NK-92 (cell line): ENCODE results near the gene COX6B2.

Source experiments
- DNase-seq: peaks from one replicate; lab custom pipeline; 2025; ENCODE audit not compliant: unreplicated experiment; lab: John Stamatoyannopoulos, UW

Gene COX6B2

DNA sequence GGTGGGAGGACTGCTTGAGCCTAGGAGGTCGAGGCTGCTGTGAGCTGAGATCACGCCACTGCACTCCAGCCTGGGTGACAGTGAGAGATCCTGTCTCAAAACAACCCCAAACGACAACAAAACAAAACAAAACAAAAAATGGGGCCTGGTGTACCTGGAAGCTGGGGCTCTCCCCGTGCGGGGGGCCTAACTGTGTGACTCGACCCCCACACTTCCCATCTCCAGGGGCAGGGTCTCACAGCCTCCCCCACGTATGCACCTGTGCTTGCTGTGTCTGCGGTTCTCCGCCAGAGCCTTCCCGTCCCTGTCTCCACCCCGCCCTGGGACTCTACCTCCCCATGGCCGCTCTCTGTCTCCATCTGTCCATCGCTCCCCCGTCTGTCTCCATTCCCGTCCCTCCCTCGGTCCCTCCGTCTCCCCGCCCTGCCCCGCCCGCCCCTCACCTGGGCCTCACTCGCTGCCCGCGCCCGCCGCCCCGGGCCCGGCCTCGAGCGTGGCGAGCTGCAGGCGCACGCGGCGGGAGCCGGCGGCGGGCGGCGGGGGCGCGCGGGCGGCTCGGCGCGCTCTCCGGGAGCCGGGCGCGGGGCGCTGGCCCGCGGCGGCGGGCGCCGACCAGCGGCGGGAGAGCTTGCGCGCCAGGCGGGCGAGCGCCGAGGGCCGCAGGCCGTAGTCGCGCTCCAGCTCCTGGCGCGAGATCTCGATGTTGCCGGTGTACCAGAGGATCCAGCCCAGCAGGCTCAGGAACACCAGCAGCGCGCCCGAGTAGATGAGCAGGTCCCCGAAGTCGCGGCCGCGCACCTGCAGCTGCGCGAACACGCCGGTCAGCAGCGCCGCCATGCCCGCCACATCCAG, 29.0 kb upstream of the COX6B2 start:
- no peak for DNase-seq

DNA sequence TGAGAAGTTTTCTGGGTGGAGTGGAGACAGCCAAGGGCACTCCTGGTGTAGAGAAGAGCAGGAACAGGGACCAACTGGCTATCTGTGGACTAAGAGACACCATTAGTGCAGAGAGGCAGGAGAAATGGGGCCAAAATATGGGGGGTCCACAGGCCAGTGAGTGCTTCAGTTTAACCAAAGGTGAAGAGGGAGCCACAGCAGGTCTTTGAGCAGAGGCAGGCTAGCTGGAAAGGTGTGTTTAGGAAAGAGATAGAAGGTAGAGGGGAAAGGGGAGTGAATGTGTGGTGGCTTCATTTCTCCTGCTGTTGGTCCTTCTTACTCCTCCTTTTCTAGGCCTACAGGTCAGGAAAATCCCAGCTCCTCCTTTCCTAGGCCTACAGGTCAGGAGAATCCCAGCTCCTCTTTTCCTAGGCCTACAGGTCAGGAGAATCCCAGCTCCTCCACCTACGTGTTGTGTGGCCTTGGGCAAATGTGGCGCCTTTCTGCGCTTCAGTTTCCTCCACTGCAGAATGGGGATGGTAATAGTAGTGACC, 28.1 kb upstream of the COX6B2 start:
- DNase-seq = no peak

DNA sequence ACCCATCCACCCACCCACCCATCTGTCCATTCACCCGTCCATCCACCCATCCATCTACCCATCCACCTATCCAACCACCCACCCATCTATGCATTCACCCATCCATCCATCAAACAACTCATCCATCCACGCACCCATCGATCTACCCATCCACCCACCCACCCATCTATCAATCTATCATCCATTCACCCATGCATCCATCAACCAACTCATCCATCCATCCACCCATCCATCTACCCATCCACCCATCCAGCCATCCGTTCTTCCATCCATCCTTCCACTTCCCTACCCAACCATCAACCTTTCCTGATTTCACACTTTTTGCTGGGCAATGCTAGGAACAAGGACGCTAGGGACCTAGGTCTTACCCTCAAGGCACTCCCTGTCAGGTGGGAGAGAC, 27.5 kb upstream of the COX6B2 start:
- DNase-seq = no peak

GRCh38 chr19:55379174-55379573, 24.7 kb upstream of the COX6B2 start:
- DNase-seq = no peak

DNA sequence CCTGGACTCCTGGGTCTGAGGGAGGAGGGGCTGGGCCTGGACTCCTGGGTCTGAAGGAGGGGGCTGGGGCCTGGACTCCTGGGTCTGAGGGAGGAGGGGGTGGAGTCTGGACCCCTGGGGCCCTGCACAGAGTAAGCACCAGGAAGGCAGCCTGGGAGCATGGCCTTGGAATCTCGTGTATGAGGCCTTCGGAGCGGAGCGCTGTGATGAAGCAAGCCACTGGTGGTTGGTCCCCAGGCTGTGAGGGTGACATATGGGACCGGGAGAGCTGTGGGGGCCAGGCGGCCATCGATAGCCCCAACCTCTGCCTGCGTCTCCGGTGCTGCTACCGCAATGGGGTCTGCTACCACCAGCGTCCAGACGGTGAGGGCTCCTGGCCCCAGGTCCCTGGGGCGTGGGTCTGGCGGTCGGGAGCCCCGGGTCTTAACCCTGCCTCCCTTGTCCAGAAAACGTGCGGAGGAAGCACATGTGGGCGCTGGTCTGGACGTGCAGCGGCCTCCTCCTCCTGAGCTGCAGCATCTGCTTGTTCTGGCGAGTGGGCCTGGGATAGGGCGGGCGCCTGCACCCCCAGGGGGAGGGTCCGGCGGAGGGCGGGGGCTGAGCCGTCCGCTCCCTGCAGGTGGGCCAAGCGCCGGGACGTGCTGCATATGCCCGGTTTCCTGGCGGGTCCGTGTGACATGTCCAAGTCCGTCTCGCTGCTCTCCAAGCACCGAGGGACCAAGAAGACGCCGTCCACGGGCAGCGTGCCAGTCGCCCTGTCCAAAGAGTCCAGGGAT, 23.0 kb upstream of the COX6B2 start:
- no peak for DNase-seq

GRCh38 chr19:55376241-55376933, 21.9 kb upstream of the COX6B2 start, which contains the start of gene TMEM190:
Gene TMEM190 (plus strand): TSS chr19:55376826. CDS start chr19:55376854, 28 bp downstream.
- no peak for DNase-seq

DNA sequence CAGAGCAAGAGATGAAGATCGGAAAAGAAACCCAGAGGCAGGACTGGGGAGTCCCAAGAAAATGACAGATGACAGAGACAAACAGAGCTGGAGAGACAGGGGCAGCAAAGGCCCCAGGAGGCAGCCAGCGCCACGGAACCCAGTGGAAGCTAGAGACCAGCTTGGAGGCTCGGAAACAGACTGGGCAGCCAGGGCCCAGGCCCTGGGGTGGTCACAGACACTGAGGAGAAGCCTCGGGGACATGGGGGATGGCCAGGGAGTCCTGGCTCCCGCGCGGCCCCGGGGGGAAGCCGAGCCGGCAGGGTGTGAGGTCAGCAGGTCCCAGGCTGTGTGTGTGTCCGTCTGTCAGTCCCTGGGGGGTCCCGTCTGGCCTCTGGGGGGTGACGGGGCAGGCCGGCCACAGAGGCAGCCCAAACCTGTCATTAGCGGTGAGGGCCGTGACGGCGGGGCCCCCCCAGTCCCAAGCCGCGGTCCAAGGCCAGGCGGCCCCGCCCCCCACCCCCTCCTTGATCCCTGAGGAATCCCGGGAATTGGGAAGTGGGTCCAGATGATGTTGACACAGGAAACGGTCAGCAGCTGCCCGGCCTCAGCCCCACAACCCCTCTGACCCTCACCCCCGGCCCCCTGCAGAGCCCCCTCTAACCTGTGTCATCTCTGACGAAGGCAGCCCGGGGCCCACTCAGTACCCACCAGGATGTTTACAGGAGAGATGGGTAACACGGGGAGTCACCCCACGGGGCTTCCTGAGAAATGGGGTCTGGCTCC, 19.7 kb upstream of the COX6B2 start:
- no peak for DNase-seq

DNA sequence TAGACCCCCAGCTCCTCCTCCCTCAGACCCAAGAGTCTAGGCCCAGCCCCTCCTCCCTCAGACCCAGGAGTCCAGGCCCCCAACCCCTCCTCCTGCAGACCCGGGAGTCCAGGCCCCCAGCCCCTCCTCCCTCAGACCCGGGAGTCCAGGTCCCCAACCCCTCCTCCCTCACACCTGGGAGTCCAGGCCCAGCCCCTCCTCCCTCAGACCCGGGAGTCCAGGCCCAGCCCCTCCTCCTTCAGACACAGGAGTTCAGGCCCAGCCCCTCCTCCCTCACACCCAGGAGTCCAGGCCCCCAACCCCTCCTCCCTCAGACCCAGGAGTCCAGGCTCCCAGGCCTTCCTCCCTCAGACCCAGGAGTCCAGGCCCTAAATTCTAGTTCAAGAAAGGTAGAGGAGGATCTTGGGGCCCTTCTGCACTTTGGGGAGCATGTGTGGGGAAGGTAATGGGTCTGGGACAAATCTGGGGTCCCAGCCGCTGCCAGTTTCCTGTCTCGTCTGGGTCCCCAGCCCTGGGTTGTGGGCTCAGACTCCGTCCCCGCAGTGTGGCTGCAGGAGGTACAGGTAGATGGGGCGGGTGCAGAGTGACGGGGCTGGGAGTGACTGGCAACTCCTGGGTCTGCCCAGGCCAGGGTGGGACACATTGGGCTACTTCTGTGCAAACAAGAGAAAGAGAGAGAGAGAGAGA, 18.9 kb upstream of the COX6B2 start:
- DNase-seq = no peak

- no peak for DNase-seq
Measured at GRCh38 chr19:55372316-55373081, 18.0 kb upstream of the COX6B2 start.

- no peak for DNase-seq
Measured at GRCh38 chr19:55370305-55370988, 15.9 kb upstream of the COX6B2 start, which contains the start of gene IL11. Gene IL11 (minus strand): TSS chr19:55370463. CDS start chr19:55370310, 153 bp downstream.

- no peak for DNase-seq
Measured at GRCh38 chr19:55369653-55370304, 15.3 kb upstream of the COX6B2 start.

DNA sequence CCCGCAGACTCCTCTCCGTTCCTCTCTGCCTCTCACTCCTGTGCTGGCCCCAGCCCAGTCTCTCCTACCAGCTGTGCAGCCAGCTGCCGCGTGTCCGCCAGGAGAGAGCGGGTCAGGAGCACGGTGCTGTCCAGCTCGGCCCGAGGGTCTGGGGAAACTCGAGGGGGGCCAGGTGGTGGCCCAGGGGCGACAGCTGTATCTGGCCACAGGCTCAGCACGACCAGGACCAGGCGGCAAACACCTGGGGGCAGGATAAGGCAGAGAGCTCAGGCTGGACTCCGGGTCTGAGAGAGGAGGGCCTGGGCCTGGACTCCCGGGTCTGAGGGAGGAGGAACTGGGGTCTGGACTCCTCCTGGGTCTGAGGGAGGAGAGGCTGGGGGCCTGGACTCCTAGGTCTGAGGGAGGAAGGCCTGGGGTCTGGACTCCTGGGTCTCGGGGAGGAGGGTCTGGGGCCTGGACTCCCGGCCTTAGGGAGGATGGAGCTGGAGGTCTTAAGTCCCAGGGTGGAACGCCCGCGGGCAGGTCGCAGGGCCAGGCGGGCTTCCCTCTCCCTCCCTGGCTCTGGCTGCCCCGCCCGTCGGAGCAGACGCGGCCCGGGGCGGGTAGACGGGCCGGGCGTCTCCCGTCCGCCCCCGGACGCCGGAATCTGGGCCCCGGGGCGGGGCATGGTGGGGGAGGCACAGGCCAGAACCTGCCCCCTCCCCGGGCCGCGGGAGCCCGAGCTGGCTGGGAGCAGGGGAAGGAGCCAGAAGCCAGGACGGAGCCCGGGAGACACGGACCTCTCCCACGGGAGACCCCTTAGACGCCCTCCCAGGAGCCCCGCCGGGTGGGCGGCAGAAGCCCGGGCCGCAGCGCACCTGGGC, 14.4 kb upstream of the COX6B2 start:
- no peak for DNase-seq

- no peak for DNase-seq
Measured at GRCh38 chr19:55368106-55368505, 13.6 kb upstream of the COX6B2 start.

GRCh38 chr19:55366790-55367189, 12.3 kb upstream of the COX6B2 start:
- DNase-seq = no peak

GRCh38 chr19:55365964-55366363, 11.4 kb upstream of the COX6B2 start:
- no peak for DNase-seq

DNA sequence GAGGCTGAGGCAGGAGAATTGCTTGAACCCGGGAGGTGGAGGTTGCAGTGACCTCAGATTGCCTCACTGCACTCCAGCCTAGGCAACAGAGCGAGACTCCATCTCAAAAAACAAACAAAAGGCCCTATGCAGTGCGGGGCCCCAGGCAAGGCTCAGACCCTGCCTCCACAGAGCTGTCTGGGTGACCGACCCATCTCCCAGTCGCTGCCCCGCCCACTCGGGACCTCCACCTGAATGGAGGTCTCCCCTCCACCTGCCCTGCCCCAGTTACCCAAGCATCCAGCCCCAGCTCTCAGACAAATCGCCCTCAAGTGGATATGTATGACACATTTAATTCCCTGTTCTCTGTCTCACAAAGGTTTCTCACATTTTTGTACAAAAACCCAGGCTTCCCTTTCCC, 10.7 kb upstream of the COX6B2 start:
- no peak for DNase-seq
